MCF 10A (cell line): ENCODE measurements around the gene APOC3. TPM values are rescaled to one million over a fixed set of nuclear protein-coding genes. Genes with fewer than 3 reads are reported as not detected.

ENCODE experiments used
- BruUV-seq: library from RNA; stranded (reverse); fragments of 400-500 nt; replicated peaks from 2 replicates; lab custom pipeline; 2021; lab: Mats Ljungman, UMichigan
- CTCF ChIA-PET: fragments of 300-600 bp; sonication (Branson Sonifier 250); formaldehyde crosslinking; extraction: SDS; loops from one replicate; lab custom pipeline; 2021; ENCODE audit warnings: antibody characterized with exemption, inconsistent platforms; lab: Yijun Ruan, JAX
- POLR2A ChIA-PET: fragments of 300-600, 350-650 bp; sonication (Branson Sonifier 250); formaldehyde crosslinking; extraction: SDS; loops from one replicate; lab custom pipeline; 2020; ENCODE audit warnings: antibody characterized with exemption, inconsistent platforms; lab: Yijun Ruan, JAX
- DNase-seq: peaks from one replicate; pipeline ENCODE4 v3.0.0-alpha.2; 2018; ENCODE audit not compliant: unreplicated experiment
- H3K27ac Mint-ChIP-seq: one replicate; pipeline ENCODE4 v1.8.0; 2022; ENCODE audit warnings: mild to moderate bottlenecking, low read depth, mixed read lengths; ENCODE audit not compliant: unreplicated experiment
- H3K27me3 Mint-ChIP-seq: one replicate; pipeline ENCODE4 v1.8.0; 2022; ENCODE audit warnings: mixed read lengths; ENCODE audit not compliant: insufficient read depth, unreplicated experiment
- H3K36me3 Mint-ChIP-seq: one replicate; pipeline ENCODE4 v1.8.0; 2022; ENCODE audit warnings: mild to moderate bottlenecking, moderate library complexity, mixed read lengths; ENCODE audit not compliant: insufficient read depth, unreplicated experiment
- H3K4me1 Mint-ChIP-seq: one replicate; pipeline ENCODE4 v1.8.0; 2022; ENCODE audit warnings: mixed read lengths; ENCODE audit not compliant: insufficient read depth, unreplicated experiment
- H3K4me3 Mint-ChIP-seq: one replicate; pipeline ENCODE4 v1.8.0; 2022; ENCODE audit warnings: mild to moderate bottlenecking, moderate library complexity, mixed read lengths; ENCODE audit not compliant: unreplicated experiment
- H3K9me3 Mint-ChIP-seq: one replicate; pipeline ENCODE4 v1.8.0; 2022; ENCODE audit warnings: mixed read lengths; ENCODE audit not compliant: unreplicated experiment
- CTCF ChIP-seq: fragments of 200-600 bp; IDR thresholded peaks from one replicate; pipeline ENCODE4 v1.8.0; 2022; ENCODE audit warnings: antibody characterized with exemption, mild to moderate bottlenecking; ENCODE audit not compliant: unreplicated experiment
- intact Hi-C: fragments of 100-400 bp; cut with micrococcal nuclease; formaldehyde crosslinking; loops from 2 replicates; pipeline ENCODE4 v1.14.1; 2022
- total RNA-seq: library from RNA; stranded (reverse); gene quantifications from 2 replicates; pipeline ENCODE4 v1.2.3, GENCODE V29; 2022

The APOC3 gene
- total RNA-seq, 1 experiment from 2014 or later: not detected

- CTCF ChIA-PET: interaction anchor here (1.2 kb wide), 1 partner anchor 256 kb away, joined by 6 read pairs; no protein-coding TSS in a partner anchor
- POLR2A ChIA-PET: interaction anchor here (0.6 kb wide), 1 partner anchor 96 kb away, joined by 5 read pairs; no protein-coding TSS in a partner anchor
Observed at GRCh38 chr11:116849486-116849885, 19.8 kb downstream of the APOC3 start.

GRCh38 chr11:116851626-116852025 is 21.9 kb downstream of the APOC3 start:
- H3K27me3 Mint-ChIP-seq: no peaks in the 10 kb centered on the region
- H3K4me3 Mint-ChIP-seq: no peak overlapping the region
- intact Hi-C loops: no loop called here
- BruUV-seq: no TSS peak
- peaks cover 41% of the 10 kb centered on the region for H3K36me3 Mint-ChIP-seq
- ChIA-PET CTCF (interaction anchor here (2.4 to 5.3 kb wide), 2 partner anchors 15 to 255 kb away, joined by 11 to 24 read pairs; partner anchors contain the start of gene APOA1), POLR2A (interaction anchor here (0.7 kb wide), 1 partner anchor 370 kb away, joined by 3 read pairs; no protein-coding TSS in a partner anchor)
- H3K9me3 Mint-ChIP-seq: no peaks in the 10 kb centered on the region
- H3K4me1 Mint-ChIP-seq: peaks cover 18% of the 10 kb centered on the region
- no peak for DNase-seq
- no peak overlapping the region for H3K27ac Mint-ChIP-seq
- TF ChIP-seq CTCF: no peak

More at GRCh38 chr11:116849486-116849885, 19.8 kb downstream of the APOC3 start:
- H3K9me3 Mint-ChIP-seq: no peaks in the 10 kb centered on the region
- no peaks in the 10 kb centered on the region for H3K27me3 Mint-ChIP-seq
- H3K4me1 Mint-ChIP-seq: peaks cover 18% of the 10 kb centered on the region
- intact Hi-C loops: no loop called here
- no peak for DNase-seq
- no peak overlapping the region for H3K4me3 Mint-ChIP-seq
- no peak for TF ChIP-seq CTCF
- no TSS peak for BruUV-seq
- H3K36me3 Mint-ChIP-seq: peaks cover 47% of the 10 kb centered on the region
- H3K27ac Mint-ChIP-seq: no peak overlapping the region

GRCh38 chr11:116852261-116853031 is 22.7 kb downstream of the APOC3 start:
- intact Hi-C loops: no loop called here
- Mint-ChIP-seq H3K4me1 (peaks cover 18% of the 10 kb centered on the region), H3K36me3 (peaks cover 42% of the 10 kb centered on the region), H3K27ac (peak overlapping the region; percentile 24), H3K9me3 (no peaks in the 10 kb centered on the region), H3K4me3 (no peak overlapping the region), H3K27me3 (no peaks in the 10 kb centered on the region)
- no peak for DNase-seq
- ChIA-PET POLR2A (interaction anchor here (0.7 kb wide), 1 partner anchor 16 kb away, joined by 4 read pairs; no protein-coding TSS in a partner anchor), CTCF (interaction anchor here (0.6 to 5.3 kb wide), 5 partner anchors 8 to 254 kb away, joined by 3 to 24 read pairs (median 4); partner anchors contain the start of gene APOA1)
- BruUV-seq: no TSS peak
- no peak for TF ChIP-seq CTCF

GRCh38 chr11:116853461-116854073 is 23.9 kb downstream of the APOC3 start:
- Mint-ChIP-seq H3K9me3 (no peaks in the 10 kb centered on the region), H3K27me3 (no peaks in the 10 kb centered on the region), H3K36me3 (peaks cover 43% of the 10 kb centered on the region), H3K27ac (no peak overlapping the region), H3K4me3 (no peak overlapping the region), H3K4me1 (peaks cover 18% of the 10 kb centered on the region)
- DNase-seq: peak; percentile 50
- intact Hi-C loops: no loop called here
- no TSS peak for BruUV-seq
- ChIA-PET POLR2A (interaction anchor here (0.6 kb wide), 1 partner anchor 255 kb away, joined by 6 read pairs; no protein-coding TSS in a partner anchor), CTCF (interaction anchor here (0.8 to 5.3 kb wide), 5 partner anchors 9 to 252 kb away, joined by 3 to 24 read pairs (median 4); partner anchors contain the start of gene APOA1)
- TF ChIP-seq CTCF: no peak
